NCI-H774 (cell line): ENCODE measurements around the gene NME9.

ENCODE experiments used
- DNase-seq: peaks from one replicate; lab custom pipeline; 2025; lab: John Stamatoyannopoulos, UW

Gene NME9

DNA sequence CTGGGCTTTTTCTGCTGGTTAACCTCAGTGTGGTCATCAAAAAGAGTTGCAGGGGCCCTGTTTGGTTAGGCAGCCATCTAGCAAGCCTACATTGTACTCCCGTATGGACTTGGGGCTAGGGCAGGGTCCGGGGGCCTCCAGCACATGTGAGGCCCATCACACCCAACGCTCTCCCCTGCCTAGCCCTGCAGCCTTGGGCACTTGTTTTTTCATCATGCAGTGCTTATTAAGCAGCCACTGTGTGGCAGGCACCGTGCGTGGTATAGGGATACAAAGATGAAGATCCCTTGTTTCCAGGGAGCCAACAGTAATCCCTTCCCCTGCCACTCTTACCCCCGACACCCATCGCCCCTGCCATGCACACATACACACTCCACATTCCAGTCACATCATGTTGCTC lies 32.9 kb upstream of the NME9 start:
- DNase-seq: no peak

DNA sequence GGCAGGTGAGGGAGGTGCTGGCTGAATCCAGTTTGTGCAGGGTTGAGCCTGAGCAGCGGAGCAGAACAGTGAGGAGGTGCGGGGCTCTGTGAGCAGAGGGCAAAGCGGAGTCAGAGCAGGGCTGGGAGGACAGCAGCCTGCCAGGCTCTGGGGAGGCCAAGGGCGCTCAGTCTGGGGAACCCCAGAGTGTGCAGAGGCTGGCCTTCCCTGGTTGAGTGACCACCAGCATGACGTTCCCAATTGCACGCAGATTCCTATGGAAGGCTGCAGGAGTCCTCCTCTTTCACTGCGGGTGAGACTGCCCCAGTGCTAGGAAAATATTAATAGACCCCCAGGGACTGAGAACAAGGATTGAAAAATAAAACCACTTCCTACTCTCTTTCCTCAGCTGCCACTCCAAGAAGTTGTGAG lies 31.9 kb upstream of the NME9 start:
- DNase-seq: no peak

- no peak for DNase-seq
These were observed 31.3 kb upstream of the NME9 start for GRCh38 chr3:138360869-138361525.

- no peak for DNase-seq
These were observed 30.5 kb upstream of the NME9 start for GRCh38 chr3:138359919-138360868.

- DNase-seq: no peak
These were observed 29.7 kb upstream of the NME9 start for GRCh38 chr3:138359148-138359918.

- DNase-seq: no peak
These were observed 27.2 kb upstream of the NME9 start for GRCh38 chr3:138356730-138357405.

- no peak for DNase-seq
These were observed 25.4 kb upstream of the NME9 start for GRCh38 chr3:138355071-138355470.

DNA sequence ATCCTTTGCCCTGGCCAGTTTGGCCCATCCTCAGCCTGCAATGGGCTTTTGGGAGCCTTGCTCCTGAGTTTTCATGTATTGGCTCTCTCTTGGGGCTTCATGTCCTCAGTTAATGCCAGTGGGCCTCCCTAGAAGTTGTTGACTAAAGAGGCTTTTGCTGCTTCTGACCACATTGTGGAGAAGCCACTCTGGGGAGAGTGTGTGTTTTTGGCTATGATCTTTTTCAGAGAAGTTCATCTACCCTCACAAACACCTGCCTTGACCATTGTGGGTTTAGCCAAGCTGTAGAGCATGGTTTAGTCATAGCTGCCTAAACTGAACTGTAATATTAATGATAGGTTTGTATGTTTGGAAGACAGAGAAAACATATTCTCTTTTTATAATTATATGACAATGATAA lies 24.7 kb upstream of the NME9 start:
- DNase-seq: no peak

DNA sequence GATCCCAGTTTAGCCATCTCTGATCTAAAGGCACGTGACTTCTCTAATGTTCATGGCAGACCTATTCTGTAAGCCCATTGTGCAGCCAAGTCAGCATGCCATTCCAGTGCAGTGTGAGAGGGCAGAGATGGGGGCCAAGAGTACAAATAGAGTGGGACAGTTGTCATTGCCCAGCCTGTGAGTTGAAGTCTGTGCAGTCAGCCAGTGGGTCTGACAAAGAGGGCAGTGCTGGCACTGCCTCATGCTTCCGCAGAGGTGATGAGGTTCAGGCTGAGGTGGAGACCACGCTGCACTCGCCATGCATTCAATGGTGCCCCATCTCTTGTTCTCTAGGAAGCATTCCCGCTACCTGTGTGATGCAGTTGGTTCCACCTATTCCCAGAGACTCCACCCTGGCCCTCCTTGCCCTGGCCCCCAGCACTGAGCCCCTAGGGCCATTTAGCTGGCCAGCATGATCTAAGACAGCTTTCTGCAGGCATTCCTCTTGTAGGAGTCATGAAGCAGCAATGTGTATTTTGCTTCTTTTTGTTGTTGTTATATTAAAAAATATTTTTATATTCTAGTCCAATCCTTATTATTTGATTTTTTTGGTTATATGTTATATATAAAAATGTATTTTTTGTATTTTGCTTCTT lies 22.4 kb upstream of the NME9 start:
- no peak for DNase-seq

GRCh38 chr3:138351151-138351550 lies 21.5 kb upstream of the NME9 start:
- no peak for DNase-seq

DNA sequence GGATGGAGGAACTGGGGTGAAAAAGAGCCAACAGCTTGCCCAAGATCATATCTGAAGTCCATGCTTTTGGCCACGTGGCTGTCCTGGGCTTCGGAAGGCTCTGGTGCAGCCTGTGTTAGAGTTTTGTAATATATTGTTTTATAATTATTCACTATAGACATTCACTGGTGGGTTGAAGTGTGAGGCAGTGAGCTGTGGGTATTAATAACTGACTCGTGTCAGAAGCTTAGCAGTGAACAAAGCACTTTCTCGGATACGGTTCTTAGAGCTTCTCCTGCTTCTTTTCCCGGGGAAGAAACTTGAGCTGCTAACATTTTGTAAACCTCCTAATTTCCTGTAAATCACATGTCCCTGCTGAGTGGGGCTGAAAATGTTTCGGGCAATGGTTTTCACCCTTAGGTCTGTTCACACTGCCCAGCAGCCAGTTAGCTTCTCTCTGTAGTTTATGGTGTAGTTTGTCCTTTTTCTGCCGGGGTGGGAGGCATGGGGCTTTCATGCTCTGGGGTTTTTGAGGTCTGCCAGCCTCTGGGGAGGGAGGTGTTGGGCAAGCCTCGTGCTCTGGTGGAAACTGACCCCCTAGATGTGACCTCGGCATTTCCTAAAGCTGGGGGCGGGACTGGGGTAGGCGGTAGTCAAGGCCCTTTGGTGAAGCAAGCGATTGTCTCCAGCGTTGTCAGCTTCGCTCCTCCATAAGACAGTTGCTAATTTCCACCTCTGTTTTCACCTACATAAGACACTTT lies 20.4 kb upstream of the NME9 start:
- no peak for DNase-seq

DNA sequence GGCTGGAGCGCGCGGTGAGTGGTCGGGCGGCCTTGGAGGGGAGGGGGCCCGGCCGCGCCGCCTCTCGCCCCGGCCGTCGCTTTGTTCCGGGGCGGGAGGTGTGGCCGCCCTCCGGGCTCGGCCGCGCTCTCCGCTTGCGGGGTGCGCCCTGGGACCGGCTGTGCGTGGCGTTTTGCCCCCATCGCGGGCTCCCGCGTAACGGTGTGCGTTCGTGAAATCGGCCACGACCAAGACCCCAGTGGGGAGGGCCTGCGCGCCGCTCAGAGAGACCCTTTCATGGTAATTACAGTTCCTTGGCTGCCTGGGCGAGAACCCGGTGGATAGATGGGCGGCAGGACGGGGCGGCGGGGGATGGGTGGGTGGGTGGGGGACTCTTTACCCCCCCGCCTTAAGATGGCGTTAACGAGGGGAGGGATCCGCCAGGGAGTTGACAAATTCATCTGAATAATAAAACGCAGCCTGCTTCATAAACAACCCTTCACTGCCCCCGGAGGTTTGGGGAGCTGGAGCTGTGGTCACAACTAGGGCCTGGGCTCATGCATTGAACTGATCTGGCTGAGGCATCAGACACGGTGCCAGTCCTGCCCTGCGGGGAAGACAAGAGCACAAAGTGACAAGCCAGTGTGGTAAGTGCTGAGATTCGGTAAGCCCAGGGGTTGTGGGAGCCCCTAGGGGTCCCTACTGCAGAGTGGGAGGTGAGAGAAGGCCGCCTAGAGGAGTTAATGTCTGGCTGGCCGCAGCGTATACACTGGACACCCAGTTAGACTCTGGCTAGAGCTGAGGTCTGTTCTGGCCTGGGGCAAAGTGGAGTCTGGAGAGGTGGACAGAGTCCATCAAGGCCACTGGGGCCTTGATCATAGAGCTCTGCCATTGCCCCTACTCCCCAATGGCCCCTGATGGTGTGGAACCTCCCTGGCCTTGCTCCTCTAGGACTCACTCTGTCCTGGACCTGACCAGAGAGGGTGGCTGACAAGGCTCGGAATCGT lies 19.4 kb upstream of the NME9 start:
- DNase-seq: no peak

GRCh38 chr3:138347960-138348753 lies 18.5 kb upstream of the NME9 start, which contains the start of gene MRAS:
Gene MRAS (plus strand): TSS chr3:138348579. CDS start chr3:138372884, 24,305 bp downstream.
- peak; percentile 27 for DNase-seq

GRCh38 chr3:138344754-138345153 lies 15.1 kb upstream of the NME9 start:
- DNase-seq: no peak

DNA sequence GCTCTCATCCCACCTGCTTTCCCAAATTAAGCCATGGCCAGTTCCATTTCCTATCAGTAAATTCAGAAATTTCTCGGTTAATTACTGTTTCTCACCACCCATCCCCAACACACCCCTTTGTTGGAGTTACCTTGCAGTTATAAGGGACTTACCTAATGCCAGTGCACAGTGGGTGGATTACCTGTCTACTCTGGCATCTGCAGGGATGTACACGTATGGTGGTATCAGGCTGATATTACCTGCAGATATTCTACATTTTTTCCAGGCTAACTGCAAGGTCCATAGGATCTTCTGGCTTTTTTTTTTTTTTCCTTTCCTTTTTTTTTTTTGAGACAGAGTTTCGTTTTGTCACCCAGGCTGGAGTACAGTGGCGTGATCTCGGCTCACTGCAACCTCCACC lies 10.9 kb upstream of the NME9 start:
- no peak for DNase-seq

GRCh38 chr3:138338811-138339210 lies 9.2 kb upstream of the NME9 start:
- no peak for DNase-seq

- no peak for DNase-seq
These were observed 8.6 kb upstream of the NME9 start for GRCh38 chr3:138338244-138338643.

- DNase-seq: no peak
These were observed 6.9 kb upstream of the NME9 start for GRCh38 chr3:138336454-138336999.
